NCI-H1092 treated with DMSO at 0.1 percent for 48 hours (cell line): ENCODE measurements around the gene CES2.
"Not testable (repeated sequence)": the region's sequence is repeated elsewhere in the genome, so short reads cannot be mapped to it uniquely, and the experiment has no call there.

ENCODE experiments used
- DNase-seq: peaks from one replicate; lab custom pipeline; 2025; lab: John Stamatoyannopoulos, UW

Gene CES2

GRCh38 chr16:66936889-66937554 is 1.7 kb downstream of the CES2 start:
- no peak for DNase-seq

DNA sequence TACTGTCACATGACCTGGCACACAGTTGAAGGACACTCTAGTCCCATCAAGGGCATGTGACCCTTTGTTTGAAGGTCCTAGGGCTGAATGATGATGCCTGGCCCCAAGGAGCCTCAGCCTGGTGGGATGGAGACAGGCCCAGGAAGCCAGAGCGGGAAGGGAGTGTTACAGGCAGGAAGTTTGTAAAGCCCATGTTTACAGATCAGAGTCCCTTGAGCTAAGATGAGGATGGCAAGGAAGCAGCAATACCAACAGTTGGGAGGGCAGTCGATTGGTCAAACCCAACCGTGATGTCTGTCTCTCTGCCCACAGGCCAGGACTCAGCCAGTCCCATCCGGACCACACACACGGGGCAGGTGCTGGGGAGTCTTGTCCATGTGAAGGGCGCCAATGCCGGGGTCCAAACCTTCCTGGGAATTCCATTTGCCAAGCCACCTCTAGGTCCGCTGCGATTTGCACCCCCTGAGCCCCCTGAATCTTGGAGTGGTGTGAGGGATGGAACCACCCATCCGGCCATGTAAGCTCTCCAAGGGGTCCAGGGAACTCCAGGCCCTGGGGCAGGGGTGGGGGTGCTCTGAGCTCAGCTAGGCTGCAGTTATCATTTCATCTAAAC is 2.5 kb downstream of the CES2 start:
- no peak for DNase-seq

- no peak for DNase-seq
Observed at GRCh38 chr16:66939366-66939765, 4.0 kb downstream of the CES2 start.

DNA sequence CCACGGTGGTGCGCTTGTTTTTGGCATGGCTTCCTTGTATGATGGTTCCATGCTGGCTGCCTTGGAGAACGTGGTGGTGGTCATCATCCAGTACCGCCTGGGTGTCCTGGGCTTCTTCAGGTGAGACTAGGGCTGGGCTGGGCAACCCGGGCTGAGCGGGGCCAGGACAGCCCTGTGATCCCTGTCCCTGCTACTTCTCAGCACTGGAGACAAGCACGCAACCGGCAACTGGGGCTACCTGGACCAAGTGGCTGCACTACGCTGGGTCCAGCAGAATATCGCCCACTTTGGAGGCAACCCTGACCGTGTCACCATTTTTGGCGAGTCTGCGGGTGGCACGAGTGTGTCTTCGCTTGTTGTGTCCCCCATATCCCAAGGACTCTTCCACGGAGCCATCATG is 4.9 kb downstream of the CES2 start:
- DNase-seq, result no peak

- no peak for DNase-seq
Observed at GRCh38 chr16:66942981-66943380, 7.7 kb downstream of the CES2 start.

DNA sequence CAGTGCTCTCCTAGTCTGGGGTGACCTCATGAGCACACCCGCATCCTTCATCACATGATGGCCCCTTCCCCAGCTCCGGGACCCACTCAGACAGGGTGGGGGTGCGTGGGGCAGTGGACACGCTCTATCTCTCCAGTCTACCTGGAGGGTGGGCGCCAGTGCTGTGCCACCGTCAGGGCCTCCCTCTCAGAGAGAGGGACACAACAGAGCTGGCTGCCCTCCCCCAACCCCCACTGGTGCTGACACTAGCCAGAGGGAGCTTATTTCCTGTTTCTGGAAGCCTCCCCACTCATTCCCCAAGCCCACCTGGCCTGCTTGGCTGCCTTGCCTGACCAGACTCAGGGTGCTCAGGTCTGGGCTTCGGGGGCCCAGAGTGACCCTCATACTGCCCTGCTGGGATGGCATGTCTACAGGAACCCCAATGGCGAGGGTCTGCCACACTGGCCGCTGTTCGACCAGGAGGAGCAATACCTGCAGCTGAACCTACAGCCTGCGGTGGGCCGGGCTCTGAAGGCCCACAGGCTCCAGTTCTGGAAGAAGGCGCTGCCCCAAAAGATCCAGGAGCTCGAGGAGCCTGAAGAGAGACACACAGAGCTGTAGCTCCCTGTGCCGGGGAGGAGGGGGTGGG is 8.2 kb downstream of the CES2 start:
- DNase-seq, result no peak

DNA sequence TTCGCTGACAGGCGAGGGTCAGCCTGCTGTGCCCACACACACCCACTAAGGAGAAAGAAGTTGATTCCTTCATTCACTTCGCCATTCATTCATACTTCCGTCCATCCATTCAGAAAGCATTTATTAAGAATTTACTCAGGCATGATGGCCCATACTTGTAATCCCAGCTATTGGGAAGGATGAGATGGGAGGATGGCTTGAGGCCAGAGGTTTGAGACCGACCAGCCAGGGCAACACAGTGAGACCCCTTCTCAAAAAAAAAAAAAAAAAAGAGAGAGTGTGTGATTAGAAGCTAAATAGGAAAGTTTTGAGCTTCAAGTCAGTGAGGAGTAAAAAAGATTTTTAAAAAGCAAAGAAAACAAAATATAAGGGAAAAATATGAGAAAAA is 8.7 kb downstream of the CES2 start:
- DNase-seq, result no peak

DNA sequence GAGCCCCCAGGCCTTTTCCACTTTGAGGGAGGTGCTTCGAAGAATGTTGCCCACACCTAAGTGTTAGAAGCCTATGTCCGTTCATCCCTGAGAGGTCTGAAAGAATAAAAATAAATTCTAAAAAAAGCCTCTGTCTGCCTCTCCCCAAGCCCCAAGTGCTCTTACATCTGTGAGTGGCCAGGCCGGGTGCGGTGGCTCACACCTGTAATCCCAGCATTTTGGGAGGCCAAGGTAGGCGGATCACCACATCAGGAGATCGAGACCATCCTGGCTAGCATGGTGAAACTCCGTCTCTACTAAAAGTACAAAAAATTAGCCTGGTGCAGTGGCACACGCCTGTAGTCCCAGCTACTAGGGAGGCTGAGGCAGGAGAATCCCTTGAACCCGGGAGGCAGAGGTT is 9.7 kb downstream of the CES2 start:
- DNase-seq, result not testable (repeated sequence)

DNA sequence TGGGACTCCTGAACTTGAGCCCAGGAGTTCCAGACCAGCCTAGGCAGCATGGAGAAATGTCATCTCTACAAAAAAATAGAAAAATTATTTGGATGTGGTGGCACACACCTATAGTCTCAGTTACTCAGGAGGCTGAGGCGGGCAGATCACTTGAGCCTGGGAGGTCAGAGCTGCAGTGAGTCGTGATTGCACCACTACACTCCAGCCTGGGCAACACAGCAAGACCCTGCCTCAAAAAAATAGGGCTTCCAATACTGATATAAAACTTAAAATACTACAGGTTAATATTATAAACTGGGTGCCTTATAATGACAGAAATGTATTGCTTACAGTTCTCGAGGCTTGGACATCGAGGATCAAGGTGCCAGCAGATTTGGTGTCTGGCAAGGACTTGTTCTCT is 10.6 kb downstream of the CES2 start:
- DNase-seq, result no peak

- DNase-seq, result no peak
Observed at GRCh38 chr16:66946541-66946940, 11.2 kb downstream of the CES2 start.

- DNase-seq, result no peak
Observed at GRCh38 chr16:66946974-66947301, 11.6 kb downstream of the CES2 start.

GRCh38 chr16:66947302-66948065 is 12.2 kb downstream of the CES2 start:
- peak; percentile 80 for DNase-seq

GRCh38 chr16:66948134-66948836 is 13.0 kb downstream of the CES2 start:
- no peak for DNase-seq

DNA sequence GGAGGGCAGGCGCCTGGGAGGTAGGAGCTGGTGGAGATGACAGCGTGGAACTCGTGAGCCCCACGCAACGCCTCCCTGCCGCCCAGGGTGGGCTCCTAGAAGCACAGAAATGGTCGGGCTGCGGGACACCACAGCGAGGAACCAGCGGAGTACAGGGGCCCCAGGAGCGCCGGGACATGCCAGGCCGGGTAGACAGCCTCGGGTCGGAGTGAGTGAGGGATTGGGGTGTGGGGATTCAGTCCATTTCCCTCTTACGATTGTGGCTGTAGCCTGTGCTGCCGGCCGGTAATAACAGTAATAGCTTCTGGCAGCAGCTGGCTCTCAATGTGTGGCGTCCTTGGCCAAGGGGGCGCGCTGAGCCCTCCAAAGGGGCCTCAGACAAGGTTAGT is 13.5 kb downstream of the CES2 start:
- DNase-seq, result no peak

GRCh38 chr16:66949472-66949871 is 14.2 kb downstream of the CES2 start:
- no peak for DNase-seq

GRCh38 chr16:66950437-66950836 is 15.1 kb downstream of the CES2 start:
- DNase-seq, result no peak

GRCh38 chr16:66950971-66951790 is 15.9 kb downstream of the CES2 start:
- no peak for DNase-seq

DNA sequence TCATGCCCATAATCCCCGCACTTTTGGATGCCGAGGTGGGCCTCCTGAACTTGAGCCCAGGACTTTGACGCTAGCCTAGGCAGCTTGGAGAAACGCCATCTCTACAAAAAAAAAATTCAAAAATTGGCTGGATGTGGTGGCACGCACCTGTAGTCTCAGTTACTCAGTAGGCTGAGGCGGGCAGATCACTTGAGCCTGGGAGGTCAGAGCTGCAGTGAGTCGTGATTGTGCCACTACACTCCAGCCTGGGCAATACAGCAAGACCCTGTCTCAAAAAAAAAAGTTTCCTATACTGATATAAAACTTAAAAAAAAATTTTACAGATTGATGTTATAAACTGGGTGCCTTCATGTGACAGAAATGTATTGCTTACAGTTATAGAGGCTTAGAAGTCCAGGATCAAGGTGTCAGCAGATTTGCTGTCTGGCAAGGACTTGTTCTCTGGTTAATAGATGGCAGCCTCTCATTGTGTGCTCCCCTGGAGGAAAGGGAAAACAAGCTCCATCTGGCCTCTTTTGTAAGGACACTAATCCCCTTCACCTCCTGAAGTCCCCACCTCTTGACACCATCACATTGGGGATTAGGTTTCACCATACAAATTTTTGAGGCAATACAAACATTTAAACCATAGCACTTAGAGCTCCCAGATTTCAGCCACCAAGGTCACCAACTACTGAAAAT is 17.3 kb downstream of the CES2 start:
- peak; percentile 15 for DNase-seq

GRCh38 chr16:66953462-66954096 is 18.3 kb downstream of the CES2 start:
- no peak for DNase-seq

- peak; percentile 73 for DNase-seq
Observed at GRCh38 chr16:66954097-66954659, 18.9 kb downstream of the CES2 start.
